A549 (cell line): Measurements from ENCODE around the gene HADHB.

Experiments used
- BHLHE40 ChIP-seq: IDR thresholded peaks from 2 replicates; pipeline ENCODE4 v1.6.1; 2012; ENCODE audit warnings: low read depth, low read length, inconsistent platforms
- CEBPB ChIP-seq, 2 experiments: fragments of >200 bp in 1 of 2; sonication (Bioruptor Twin) in 1 of 2; formaldehyde crosslinking in 1 of 2; IDR thresholded peaks; 2 replicates each; pipeline ENCODE4 v1.6.1; 2012 to 2016
- EP300 ChIP-seq, 2 experiments: fragments of >200 bp; sonication (Bioruptor Twin); formaldehyde crosslinking; IDR thresholded peaks; 2 replicates in 1 of 2; 3 replicates in 1 of 2; pipeline ENCODE4 v1.6.1; 2016 to 2017
- GATA3 ChIP-seq: IDR thresholded peaks from 2 replicates; pipeline ENCODE4 v1.6.1; 2012; ENCODE audit warnings: borderline replicate concordance
- KDM5A ChIP-seq: fragments of 200-600 bp; sonication (generic); IDR thresholded peaks from 2 replicates; pipeline ENCODE4 v1.6.1; 2016; ENCODE audit warnings: antibody characterized with exemption, mild to moderate bottlenecking
- MAX ChIP-seq: IDR thresholded peaks from 2 replicates; pipeline ENCODE4 v1.6.1; 2012
- POLR2A ChIP-seq: IDR thresholded peaks from 2 replicates; pipeline ENCODE4 v1.6.1; 2012; ENCODE audit warnings: mild to moderate bottlenecking, low read length
- RAD21 ChIP-seq, 2 experiments: fragments of >200 bp in 1 of 2; sonication (Bioruptor Twin) in 1 of 2; formaldehyde crosslinking in 1 of 2; IDR thresholded peaks in 1 of 2; conservative IDR thresholded peaks in 1 of 2; 2 replicates in 1 of 2; 3 replicates in 1 of 2; pipeline ENCODE4 v1.6.1; 2012 to 2018; ENCODE audit warnings: inconsistent platforms in 1 of 2
- TF ChIP-seq, protein P1 (sequence below): fragments of >200 bp; sonication (Bioruptor Twin); formaldehyde crosslinking; IDR thresholded peaks from 3 replicates; pipeline ENCODE4 v1.5.1; 2016
- TF ChIP-seq, protein P2 (sequence below): fragments of 200-600 bp; sonication (generic); IDR thresholded peaks from 2 replicates; pipeline ENCODE4 v1.6.1; 2016; ENCODE audit warnings: antibody characterized with exemption, mild to moderate bottlenecking, moderate library complexity
- TF ChIP-seq, protein P3 (sequence below): fragments of 150-350 bp; IDR thresholded peaks from 2 replicates; pipeline ENCODE4 v1.6.1; 2014; ENCODE audit warnings: low read depth, mild to moderate bottlenecking, low read length

- TF ChIP-seq RAD21 (conservative IDR thresholded peaks at IDR 0.05 in 1 of 2, IDR thresholded peaks at IDR 0.05 in 1 of 2) (no peak), GATA3 (no peak), EP300 (IDR thresholded peaks at IDR 0.05) (no peak), POLR2A (no peak), BHLHE40 (no peak), KDM5A (no peak), MAX (no peak), CEBPB (IDR thresholded peaks at IDR 0.05) (peak; percentile 85 to 89; a peak in 3 of 4 replicates)
- TF ChIP-seq, protein P1, sequence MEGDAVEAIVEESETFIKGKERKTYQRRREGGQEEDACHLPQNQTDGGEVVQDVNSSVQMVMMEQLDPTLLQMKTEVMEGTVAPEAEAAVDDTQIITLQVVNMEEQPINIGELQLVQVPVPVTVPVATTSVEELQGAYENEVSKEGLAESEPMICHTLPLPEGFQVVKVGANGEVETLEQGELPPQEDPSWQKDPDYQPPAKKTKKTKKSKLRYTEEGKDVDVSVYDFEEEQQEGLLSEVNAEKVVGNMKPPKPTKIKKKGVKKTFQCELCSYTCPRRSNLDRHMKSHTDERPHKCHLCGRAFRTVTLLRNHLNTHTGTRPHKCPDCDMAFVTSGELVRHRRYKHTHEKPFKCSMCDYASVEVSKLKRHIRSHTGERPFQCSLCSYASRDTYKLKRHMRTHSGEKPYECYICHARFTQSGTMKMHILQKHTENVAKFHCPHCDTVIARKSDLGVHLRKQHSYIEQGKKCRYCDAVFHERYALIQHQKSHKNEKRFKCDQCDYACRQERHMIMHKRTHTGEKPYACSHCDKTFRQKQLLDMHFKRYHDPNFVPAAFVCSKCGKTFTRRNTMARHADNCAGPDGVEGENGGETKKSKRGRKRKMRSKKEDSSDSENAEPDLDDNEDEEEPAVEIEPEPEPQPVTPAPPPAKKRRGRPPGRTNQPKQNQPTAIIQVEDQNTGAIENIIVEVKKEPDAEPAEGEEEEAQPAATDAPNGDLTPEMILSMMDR, result no peak
- TF ChIP-seq, protein P2, sequence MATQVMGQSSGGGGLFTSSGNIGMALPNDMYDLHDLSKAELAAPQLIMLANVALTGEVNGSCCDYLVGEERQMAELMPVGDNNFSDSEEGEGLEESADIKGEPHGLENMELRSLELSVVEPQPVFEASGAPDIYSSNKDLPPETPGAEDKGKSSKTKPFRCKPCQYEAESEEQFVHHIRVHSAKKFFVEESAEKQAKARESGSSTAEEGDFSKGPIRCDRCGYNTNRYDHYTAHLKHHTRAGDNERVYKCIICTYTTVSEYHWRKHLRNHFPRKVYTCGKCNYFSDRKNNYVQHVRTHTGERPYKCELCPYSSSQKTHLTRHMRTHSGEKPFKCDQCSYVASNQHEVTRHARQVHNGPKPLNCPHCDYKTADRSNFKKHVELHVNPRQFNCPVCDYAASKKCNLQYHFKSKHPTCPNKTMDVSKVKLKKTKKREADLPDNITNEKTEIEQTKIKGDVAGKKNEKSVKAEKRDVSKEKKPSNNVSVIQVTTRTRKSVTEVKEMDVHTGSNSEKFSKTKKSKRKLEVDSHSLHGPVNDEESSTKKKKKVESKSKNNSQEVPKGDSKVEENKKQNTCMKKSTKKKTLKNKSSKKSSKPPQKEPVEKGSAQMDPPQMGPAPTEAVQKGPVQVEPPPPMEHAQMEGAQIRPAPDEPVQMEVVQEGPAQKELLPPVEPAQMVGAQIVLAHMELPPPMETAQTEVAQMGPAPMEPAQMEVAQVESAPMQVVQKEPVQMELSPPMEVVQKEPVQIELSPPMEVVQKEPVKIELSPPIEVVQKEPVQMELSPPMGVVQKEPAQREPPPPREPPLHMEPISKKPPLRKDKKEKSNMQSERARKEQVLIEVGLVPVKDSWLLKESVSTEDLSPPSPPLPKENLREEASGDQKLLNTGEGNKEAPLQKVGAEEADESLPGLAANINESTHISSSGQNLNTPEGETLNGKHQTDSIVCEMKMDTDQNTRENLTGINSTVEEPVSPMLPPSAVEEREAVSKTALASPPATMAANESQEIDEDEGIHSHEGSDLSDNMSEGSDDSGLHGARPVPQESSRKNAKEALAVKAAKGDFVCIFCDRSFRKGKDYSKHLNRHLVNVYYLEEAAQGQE, result no peak
- TF ChIP-seq, protein P3, sequence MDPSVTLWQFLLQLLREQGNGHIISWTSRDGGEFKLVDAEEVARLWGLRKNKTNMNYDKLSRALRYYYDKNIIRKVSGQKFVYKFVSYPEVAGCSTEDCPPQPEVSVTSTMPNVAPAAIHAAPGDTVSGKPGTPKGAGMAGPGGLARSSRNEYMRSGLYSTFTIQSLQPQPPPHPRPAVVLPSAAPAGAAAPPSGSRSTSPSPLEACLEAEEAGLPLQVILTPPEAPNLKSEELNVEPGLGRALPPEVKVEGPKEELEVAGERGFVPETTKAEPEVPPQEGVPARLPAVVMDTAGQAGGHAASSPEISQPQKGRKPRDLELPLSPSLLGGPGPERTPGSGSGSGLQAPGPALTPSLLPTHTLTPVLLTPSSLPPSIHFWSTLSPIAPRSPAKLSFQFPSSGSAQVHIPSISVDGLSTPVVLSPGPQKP, result no peak
Measured at GRCh38 chr2:26238311-26238958, 6.3 kb upstream of the HADHB start.
